Upper lobe of left lung (tissue), 4 donors: ENCODE measurements around the gene GMCL2.

Source experiments
- POLR2AphosphoS5 ChIP-seq, 2 donors: sonication (generic); formaldehyde crosslinking; IDR thresholded peaks; one replicate each; pipeline ENCODE4 v1.5.1; 2017; ENCODE audit warnings: antibody characterized with exemption in 2 of 2
- TF ChIP-seq, protein P1 (sequence below), 6 experiments: fragments of 450-650 bp in 4 of 6; fragments of 200-600 bp in 2 of 6; sonication (generic) in 2 of 6; IDR thresholded peaks; one replicate each; pipeline ENCODE4 v1.5.1; 2016 to 2019; ENCODE audit warnings: antibody characterized with exemption in 6 of 6

GRCh38 chr5:178143901-178144300 lies 43.3 kb downstream of the GMCL2 start:
- TF ChIP-seq, protein P1, sequence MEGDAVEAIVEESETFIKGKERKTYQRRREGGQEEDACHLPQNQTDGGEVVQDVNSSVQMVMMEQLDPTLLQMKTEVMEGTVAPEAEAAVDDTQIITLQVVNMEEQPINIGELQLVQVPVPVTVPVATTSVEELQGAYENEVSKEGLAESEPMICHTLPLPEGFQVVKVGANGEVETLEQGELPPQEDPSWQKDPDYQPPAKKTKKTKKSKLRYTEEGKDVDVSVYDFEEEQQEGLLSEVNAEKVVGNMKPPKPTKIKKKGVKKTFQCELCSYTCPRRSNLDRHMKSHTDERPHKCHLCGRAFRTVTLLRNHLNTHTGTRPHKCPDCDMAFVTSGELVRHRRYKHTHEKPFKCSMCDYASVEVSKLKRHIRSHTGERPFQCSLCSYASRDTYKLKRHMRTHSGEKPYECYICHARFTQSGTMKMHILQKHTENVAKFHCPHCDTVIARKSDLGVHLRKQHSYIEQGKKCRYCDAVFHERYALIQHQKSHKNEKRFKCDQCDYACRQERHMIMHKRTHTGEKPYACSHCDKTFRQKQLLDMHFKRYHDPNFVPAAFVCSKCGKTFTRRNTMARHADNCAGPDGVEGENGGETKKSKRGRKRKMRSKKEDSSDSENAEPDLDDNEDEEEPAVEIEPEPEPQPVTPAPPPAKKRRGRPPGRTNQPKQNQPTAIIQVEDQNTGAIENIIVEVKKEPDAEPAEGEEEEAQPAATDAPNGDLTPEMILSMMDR (IDR thresholded peaks at IDR 0.05), result no peak
- TF ChIP-seq POLR2AphosphoS5 (IDR thresholded peaks at IDR 0.05), result no peak
